Bone marrow (tissue), 2 donors: ENCODE results near the gene LPP.

Experiments
- DNase-seq, 2 donors: peaks; one replicate each; lab custom pipeline; 2025; lab: John Stamatoyannopoulos, UW

The LPP gene

DNA sequence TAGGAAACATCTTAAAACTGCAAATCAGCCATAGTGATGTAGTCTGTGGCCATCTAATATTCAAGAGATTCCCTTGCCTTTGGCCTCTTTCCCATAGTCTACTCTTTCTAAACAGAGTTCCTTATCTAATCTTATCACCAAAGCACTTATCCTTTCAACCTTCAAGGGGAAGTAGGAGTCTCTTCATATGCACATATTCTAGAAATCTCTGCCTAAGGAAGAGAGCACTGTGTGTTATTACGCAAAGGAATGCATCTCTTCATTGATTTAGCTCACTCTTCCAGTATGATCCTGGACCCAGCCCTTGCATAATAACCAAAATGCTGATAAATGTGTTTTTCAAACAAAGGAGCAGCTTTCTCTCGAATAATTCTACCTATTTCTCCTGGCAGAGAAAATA is 764.1 kb downstream of the LPP start:
- no peak for DNase-seq

DNA sequence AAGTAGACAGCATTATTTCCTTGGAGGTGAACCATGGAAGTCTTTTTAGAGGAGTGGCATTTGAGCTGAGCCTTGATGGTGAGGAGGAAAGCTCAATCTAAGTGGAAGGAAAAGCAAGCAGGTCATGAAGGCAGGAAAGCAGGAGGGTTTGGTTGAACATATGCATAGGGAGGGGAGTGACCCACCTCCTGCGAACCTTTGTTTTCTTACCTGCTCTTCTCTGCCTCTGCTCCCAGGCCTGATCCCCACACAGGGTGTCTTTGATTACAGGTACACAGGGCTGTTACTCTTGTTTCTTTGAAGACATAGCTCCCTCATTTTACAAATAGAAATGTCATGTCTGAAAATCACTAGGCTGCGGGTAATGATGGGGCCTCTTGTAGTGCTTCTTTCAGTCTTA is 769.7 kb downstream of the LPP start:
- DNase-seq: no peak

DNA sequence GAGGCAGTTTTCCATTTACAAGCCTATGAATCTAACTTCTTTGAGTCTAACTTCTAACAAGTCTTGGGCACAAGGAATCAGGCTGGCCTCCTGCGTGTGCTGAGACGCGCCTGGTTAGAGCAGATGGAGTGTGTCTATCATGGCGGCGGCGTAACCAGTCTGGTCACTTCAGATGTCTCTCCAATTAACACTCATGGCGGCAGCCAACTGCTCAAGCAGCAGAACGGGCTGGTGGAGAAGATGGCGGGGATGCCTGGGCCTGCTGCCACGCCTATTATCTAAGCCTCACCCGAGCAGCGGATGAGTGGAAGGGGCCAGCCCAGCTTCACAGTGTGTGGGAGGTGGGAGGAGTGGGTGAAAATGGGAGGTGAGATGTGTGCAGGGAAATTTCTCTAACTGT is 771.4 kb downstream of the LPP start:
- no peak for DNase-seq

DNA sequence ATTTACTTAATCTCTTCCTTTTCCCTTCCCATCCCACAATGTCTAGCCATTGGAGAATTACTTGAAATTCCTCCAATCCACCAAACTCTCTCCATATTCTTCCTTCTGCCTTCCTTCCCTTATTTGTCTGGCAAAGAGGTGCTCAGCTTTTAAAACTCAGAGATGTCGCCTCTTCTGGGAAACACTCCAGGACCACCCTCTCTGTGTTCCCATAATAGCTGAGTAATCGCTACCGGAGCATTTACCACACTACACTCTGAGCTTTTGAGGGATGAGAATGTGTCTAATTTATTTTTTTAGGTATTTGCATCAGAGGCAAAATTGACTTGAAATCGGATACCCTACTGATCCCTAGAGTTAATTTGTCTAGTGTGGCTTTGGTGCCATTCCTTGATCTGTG is 772.2 kb downstream of the LPP start:
- DNase-seq: no peak

DNA sequence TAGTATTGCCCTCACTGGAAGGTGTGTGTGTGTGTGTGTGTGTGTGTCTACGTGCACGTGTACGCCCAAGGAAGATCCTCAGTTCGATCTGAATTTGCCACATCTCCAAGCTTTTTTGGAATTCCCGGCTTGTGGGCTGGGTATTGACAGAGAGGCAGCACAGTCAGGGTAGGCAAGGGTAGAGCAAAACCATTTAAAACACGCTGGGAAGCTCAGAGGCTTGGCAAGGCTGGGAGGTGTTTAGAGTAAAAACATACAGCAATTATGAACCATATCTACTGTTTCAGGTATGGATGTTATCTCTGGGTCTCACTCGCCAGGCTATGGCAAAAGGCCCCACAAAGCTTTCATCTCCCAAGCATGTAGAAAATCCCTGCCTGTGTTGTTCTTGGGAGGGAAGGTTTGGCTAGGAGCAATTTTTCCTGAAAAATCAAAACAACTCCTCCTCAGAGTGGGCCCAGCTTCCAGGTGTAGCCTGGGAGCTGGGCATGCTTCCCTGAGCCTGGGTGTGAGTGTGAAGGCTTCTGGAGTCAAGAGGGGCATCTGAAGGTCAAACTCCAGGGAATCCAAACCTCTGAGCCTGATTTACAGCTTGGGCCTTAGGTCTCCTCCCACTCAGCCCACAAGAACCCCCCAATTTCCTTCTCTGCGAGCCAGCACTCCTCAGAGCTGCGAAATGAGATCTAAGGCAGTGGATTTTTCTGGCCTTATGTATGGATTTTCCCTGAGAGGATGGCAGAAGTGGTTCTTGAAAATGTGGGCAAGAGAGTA is 773.0 kb downstream of the LPP start:
- DNase-seq: no peak

DNA sequence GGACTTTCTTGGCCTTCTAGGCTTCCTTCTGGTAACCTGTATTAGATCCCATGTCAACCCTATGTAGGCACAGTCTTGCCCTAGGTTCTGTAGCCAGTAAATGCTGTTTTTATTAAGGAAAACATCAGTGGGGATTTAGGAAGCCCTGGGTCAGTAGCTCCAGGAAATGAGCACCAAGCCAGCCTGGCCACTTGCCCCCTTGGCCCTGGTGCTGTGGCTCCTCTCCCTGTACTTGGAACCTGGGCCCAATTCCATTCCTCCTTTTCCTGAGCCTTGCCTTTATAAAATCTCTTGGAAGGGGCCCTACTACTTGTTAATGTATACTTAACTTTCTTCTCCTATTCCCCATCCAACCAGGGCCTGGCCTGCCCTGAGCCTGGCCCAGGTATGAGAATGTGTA is 774.0 kb downstream of the LPP start:
- DNase-seq: no peak

DNA sequence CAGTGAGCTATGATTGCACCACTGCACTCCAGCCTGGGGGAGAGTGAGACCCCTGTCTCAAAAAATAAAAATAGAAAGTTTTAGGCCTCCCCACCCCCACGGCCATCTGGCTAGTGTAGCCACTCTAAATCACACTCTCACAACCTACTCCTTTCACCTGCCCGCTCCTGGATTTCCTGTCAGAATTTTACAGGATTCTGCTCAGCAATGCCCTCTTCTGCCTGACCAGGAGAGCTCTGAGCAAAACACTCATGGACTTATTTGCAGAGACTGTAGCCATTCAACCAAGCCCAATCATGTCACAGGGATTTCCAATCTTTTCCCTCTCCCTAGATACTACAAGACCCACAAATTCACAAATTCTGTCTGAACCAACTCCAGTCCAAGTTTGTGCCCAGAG is 775.2 kb downstream of the LPP start:
- DNase-seq: no peak

DNA sequence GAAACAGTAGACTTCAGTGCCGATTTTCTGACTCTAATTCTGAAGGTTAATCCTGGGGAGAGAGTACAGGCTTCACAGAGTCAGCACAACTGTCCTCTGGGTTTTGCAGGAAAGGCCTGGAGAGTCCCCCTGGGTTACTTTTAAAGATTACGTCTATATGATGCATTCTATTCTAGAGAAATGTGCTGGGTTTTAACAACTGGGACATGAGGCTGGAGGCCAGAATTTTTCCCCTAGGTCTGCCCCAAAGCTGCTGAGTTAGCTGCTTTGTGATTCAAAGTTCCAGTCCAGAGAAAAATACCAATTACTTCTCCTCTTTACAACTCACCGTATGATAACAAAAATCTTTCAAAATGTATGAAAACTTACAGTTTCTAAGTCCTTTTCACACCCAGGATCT is 777.1 kb downstream of the LPP start:
- no peak for DNase-seq

DNA sequence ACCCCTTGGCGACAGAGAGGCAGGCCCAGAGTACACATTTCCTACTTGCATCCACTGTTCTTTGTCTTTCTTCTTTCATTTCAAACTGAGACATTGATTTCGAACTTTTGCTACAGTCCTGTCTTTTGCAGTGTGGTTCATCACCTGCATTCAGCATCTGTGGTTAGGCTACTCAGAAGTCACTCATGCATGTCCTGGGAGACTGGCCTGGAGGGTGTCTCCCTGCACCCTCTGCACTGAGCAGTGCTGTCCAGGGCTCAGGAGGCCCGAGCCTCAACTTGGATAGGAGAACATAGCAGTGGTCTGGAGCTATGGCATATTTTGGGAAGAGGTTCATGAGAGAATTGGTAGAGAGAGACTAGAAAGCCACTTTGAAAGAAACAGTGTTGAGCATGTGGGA is 777.6 kb downstream of the LPP start:
- no peak for DNase-seq

DNA sequence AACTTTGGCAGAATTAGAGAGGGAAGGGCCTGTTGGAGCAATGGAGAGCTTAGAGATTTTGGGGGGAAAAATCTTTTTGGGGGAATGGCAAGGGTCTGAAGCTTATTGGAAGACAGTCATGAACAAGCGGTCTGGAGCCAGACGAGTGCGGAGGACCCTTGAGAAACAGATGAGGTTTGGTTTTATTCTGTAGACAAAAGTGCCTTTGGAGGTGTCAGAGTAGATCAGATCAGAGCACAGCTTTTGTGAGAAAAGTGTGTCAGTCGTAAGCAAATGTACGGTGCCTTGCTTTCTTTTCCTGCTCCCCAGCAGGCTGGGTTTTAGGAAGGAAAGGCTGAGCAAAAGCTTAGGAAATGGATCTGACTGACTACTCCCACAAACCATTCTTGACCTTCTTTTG is 781.0 kb downstream of the LPP start:
- DNase-seq: no peak

DNA sequence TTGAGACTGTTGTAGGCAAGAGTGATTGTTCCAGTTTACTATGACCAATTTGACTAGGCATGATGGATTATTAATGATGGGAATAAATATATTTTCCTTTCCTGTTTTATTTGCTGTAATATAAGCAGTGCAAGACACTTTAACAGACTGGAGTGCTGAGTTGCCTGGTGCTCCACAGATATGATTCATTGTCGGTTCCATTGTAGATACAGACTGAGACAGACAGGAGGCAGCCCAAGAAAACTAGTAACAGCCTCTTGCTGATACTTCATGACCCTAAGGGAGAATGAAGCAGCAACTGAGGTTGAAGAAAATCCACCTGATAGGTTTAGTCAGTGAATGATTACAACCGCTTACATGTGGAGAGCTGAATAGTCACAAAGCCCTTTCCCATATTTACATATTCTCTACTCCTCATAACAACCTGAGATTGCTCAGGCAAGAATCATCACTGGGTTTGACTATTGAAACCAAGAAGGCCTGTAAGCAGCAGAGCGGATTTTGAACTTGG is 782.7 kb downstream of the LPP start:
- DNase-seq: no peak

DNA sequence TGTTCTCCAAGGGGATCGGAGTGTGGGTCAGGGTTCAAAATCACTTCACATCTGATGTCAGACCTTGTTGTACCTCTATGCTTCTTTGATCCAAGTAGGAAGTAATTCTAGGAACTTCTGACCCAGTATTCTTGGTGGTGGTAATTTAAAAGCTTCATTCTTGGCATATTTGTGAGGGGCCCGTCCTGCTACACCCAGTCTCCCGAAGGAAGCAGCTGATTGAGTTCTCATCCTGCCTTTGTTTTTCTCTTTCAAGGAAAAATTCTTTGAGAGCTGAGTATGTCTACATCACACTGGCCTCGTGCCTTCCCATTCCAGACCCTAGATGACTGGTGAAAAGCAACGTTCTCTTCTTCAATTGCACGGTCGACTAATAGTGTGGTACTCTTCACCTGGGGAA is 783.4 kb downstream of the LPP start:
- DNase-seq: no peak

DNA sequence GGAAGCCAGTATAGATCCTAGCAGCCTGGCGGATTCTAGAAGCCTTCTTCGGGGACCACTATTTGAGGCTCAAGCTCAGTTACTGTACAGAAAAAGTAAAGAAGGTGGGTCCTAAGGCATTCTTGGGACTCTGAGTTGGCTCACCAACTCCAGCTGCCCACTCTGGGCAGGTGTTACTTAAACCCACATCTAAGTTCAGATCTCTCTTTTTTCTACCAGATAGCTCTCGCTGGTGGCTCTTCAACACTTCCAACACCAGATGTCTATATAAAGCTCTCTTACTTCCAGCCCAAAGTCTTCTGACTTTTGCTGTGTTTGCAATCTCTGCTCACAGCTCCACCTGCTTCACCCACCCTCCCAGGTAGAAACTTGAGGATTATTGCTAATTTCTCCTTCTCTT is 785.0 kb downstream of the LPP start:
- DNase-seq: no peak

DNA sequence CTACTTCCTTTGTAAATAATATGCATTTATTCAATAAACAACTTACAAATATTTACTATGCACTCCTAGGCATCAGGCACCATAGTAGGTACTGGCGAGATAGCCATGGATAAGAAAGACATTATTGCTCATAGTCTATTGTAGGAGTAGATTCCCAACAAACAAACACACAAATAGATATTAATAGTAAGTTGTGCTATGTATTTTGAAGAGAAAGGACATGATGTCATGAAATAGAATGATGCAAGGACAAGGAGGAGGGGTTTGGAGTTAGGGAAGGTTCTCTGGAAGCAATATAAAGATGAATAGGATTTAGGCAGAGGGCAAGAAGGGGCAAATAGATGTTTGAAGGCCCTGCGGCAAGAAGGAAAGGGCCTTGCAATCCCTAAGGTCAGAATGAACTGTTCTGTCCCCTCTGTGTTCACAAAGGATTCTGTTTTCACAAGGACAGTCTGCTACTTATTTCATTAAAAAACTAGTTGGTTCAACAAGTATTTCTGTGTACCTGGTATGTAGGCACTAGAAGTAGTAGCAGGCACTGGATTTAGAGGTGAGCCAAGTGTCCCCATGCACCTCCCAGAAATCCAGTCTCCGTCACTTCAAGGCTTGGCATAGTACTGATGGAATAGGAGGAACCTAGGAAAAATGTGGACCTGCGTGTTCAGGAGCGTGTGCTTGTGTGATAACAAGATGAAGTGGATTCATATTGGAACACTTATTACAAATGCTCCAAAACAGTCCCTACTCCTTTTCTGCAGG is 786.0 kb downstream of the LPP start:
- DNase-seq: no peak
